A549 treated with AZD2906 at 1 μM for 4 hours (cell line): ENCODE results near the gene DEFB127. TPM values are rescaled to one million over a fixed set of nuclear protein-coding genes. Genes with fewer than 3 reads are reported as not detected.

Source experiments
- total RNA-seq: library from RNA; stranded (reverse); fragments of 200-300 nt; extraction: Qiagen RNA extraction; gene quantifications from 5 replicates; pipeline ENCODE4 v1.2.3, GENCODE V29; 2022

Gene DEFB127
- not detected in 5 replicates for total RNA-seq

GRCh38 chr20:157154-157553, at the start of gene DEFB127:
DEFB127 (plus strand) TSS chr20:157454; CDS start chr20:157545, 91 bp downstream.

DNA sequence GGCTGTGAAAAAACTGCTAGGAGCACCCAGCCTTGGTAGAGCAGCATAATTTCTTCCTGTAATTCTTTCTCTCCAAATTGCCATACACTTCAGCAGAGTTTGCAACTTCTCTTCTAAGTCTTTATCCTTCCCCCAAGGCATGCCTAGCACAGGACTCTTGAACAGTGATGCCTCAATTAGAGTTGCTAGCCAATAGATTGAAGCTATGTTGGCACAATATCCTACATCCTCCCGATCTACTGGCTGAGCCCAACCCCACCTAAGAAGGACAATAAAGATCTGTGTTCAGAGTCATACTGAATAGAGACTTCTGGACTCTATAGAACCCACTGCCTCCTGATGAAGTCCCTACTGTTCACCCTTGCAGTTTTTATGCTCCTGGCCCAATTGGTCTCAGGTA, 15.0 kb upstream of the DEFB127 start, which contains the start of gene DEFB126:
Gene DEFB126, plus strand, starts transcription at position 301 of the 400 bp plus-strand sequence. Its CDS starts 39 bp downstream, at position 340.

DNA sequence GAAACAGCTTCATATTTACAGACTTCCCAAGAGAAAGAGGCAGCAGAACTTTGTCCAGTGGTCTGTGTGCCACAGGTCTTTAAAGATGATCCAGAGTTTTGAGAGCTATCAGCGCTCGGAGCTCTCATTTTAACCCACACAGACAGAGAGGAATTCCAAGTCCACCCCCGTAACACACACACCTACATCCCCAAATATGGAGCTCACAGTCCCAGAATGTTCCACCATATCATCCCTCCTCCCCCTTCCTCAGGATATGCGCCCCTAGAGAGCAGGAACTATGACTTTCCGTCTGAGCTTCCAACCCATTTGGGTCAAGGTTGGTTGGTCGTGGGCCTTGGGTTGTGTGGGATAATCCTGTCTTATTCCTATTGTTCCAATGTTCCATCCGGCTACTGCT, 32.4 kb downstream of the DEFB127 start, which contains the start of gene DEFB128:
Gene DEFB128, minus strand, starts transcription at position 101 of the 400 bp plus-strand sequence. Its CDS starts 88 bp downstream, at position 13.

Other genes with a start within 250 kb of the DEFB127 start
- gene DEFB125, start 69.8 kb upstream of the DEFB127 start, total RNA-seq = not detected in 5 replicates
- not detected in 5 replicates for gene DEFB126, start 14.9 kb upstream of the DEFB127 start, total RNA-seq
- gene DEFB128, start 32.3 kb downstream of the DEFB127 start, total RNA-seq = not detected in 5 replicates
- not detected in 5 replicates for gene DEFB129, start 69.8 kb downstream of the DEFB127 start, total RNA-seq
- not detected in 5 replicates for gene DEFB132, start 100.3 kb downstream of the DEFB127 start, total RNA-seq
- 10.4 to 11.1 TPM (median 10.9 TPM) in 5 replicates for gene C20orf96, start 133.3 kb downstream of the DEFB127 start, total RNA-seq
- gene ZCCHC3, start 140.1 kb downstream of the DEFB127 start, total RNA-seq = 17.7 to 22.9 TPM (median 21.2 TPM) in 5 replicates
- 18.6 to 27.9 TPM (median 25.6 TPM) in 5 replicates for gene SOX12, start 168.1 kb downstream of the DEFB127 start, total RNA-seq
- gene NRSN2, start 189.7 kb downstream of the DEFB127 start, total RNA-seq = 56.3 to 65.1 TPM (median 62.8 TPM) in 5 replicates
- gene TRIB3, start 223.3 kb downstream of the DEFB127 start, total RNA-seq = 55.9 to 71.0 TPM (median 65.5 TPM) in 5 replicates